Esophagus squamous epithelium (tissue), 5 donors: Measurements from ENCODE around the gene CPED1. TPM values are rescaled to one million over a fixed set of nuclear protein-coding genes. Genes with fewer than 3 reads are reported as not detected.

Source experiments
- DNase-seq: peaks from one replicate; lab custom pipeline; 2025; lab: John Stamatoyannopoulos, UW
- H3K27ac ChIP-seq, 4 donors: fragments of 200-600 bp; sonication (generic); one replicate each; pipeline ENCODE4 v1.5.1; 2016 to 2019; ENCODE audit warnings: mild to moderate bottlenecking in 1 of 4
- H3K27me3 ChIP-seq, 4 donors: fragments of 200-600 bp; sonication (generic); 1 replicate in 3 of 4; 2 replicates in 1 of 4; pipeline versions ENCODE4 v1.5.1 to v1.6.0; 2017 to 2021; ENCODE audit warnings: antibody characterized with exemption in 1 of 4
- H3K36me3 ChIP-seq, 3 donors: fragments of 200-600 bp; sonication (generic); one replicate each; pipeline ENCODE4 v1.5.1; 2016 to 2019
- H3K4me1 ChIP-seq, 3 donors: fragments of 200-600 bp; sonication (generic); one replicate each; pipeline ENCODE4 v1.5.1; 2017 to 2019
- H3K4me3 ChIP-seq, 4 donors: fragments of 200-600 bp; sonication (generic); 1 replicate in 3 of 4; 2 replicates in 1 of 4; pipeline ENCODE4 v1.5.1; 2016 to 2019; ENCODE audit warnings: mild to moderate bottlenecking in 2 of 4, moderate library complexity in 1 of 4
- H3K9me3 ChIP-seq, 3 donors: fragments of 200-600 bp; sonication (generic); one replicate each; pipeline ENCODE4 v1.5.1; 2016 to 2019
- CTCF ChIP-seq, 6 experiments: fragments of 450-650 bp in 4 of 6; fragments of 200-600 bp in 2 of 6; sonication (generic) in 2 of 6; IDR thresholded peaks; one replicate each; pipeline ENCODE4 v1.5.1; 2016 to 2019; ENCODE audit warnings: antibody characterized with exemption in 6 of 6, mild to moderate bottlenecking in 4 of 6, moderate library complexity in 4 of 6
- POLR2A ChIP-seq, 4 donors: fragments of 450-650 bp; IDR thresholded peaks; one replicate each; pipeline ENCODE4 v1.6.1; 2017; ENCODE audit warnings: antibody characterized with exemption in 4 of 4, mild to moderate bottlenecking in 4 of 4, moderate library complexity in 3 of 4
- WGBS, 2 donors: methylation state at CpG; one replicate each; pipeline ENCODE4 v1.1.5; 2018; 5-methylcytosine and 5-hydroxymethylcytosine counted together
- intact Hi-C: fragments of 100-400 bp; cut with DNase I; formaldehyde crosslinking; loops from one replicate; pipeline ENCODE4 v1.15.0; 2022
- total RNA-seq, 4 donors: library from RNA; depleted of rRNA; stranded (reverse); fragments of >200 nt; gene quantifications; one replicate each; pipeline ENCODE4 v1.1.0, GENCODE V29; 2016
- donor health status: DM: yes; HTN: yes; CAD: no.

CPED1 gene
- total RNA-seq, 4 donors from 2014 or later, result 0.61 to 6.3 (median 2.3) TPM

DNA sequence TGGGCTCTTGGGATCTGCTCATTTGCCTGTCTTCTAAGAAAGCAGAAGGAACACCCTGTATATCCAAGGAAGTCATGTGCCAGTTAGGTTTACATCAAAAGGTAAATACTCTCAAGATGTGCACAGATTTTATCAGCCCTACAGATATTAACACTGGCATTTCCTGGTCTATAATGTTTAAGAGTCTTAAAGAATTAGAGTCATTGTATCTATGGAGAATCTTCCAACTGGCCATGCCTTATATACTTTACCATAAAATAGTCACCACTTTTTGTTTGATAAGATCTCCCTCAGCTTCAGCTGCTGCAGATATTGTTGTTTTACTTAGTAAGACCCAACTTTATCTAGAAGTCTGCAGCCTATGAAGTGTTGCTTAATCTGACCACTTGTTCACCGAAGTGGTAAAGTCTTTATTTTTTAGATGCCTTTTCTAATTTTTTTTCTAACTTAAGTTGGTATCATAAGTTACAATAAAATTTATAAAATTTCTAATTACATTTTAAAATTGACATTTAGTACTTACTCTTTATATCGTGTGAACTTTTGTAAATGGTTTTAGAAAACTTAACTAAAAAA, 58.5 kb downstream of the CPED1 start:
- no peak overlapping the region for H3K4me3 ChIP-seq
- DNase-seq, result no peak
- no peaks in the 10 kb centered on the region for H3K27me3 ChIP-seq
- intact Hi-C loops, result no loop called here
- peaks cover 0 to 5% (median 0%) of the 10 kb centered on the region in 3 donors for H3K4me1 ChIP-seq
- no peak overlapping the region for H3K27ac ChIP-seq
- H3K36me3 ChIP-seq, result no peaks in the 10 kb centered on the region
- H3K9me3 ChIP-seq, result no peaks in the 10 kb centered on the region
- 82 to 89% methylated on average over 2 of the region's 2 CpGs for WGBS, 2 donors
- TF ChIP-seq POLR2A (IDR thresholded peaks at IDR 0.05) (no peak), CTCF (IDR thresholded peaks at IDR 0.05) (no peak)

DNA sequence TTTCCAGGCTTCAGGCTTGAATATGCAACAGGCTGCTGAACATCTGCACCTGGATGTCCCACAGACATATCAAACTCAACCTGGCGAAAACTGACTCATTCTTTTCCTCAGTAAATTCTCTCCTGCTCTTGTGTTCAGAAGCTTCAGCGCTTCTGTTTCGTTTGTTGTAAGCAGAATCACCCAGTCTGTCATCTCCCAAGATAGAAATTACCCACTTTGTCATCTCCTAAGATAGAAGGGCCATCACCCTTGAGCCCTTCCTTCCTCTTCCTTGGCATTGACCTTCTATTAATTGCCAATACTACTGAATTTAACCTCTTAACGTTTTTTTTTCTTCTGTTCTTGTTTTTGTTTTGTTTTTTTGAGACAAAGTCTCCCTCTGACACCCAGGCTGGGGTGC, 59.7 kb downstream of the CPED1 start:
- H3K4me3 ChIP-seq, result no peak overlapping the region
- no peak for DNase-seq
- intact Hi-C loops, result no loop called here
- no peaks in the 10 kb centered on the region for H3K9me3 ChIP-seq
- TF ChIP-seq CTCF (IDR thresholded peaks at IDR 0.05) (no peak), POLR2A (IDR thresholded peaks at IDR 0.05) (no peak)
- no peaks in the 10 kb centered on the region for H3K36me3 ChIP-seq
- WGBS, 2 donors, result 42 to 53% methylated on average over 4 of the region's 4 CpGs
- no peak overlapping the region for H3K27ac ChIP-seq
- peaks cover 0 to 5% (median 0%) of the 10 kb centered on the region in 3 donors for H3K4me1 ChIP-seq
- no peaks in the 10 kb centered on the region for H3K27me3 ChIP-seq

GRCh38 chr7:121049028-121049791, 60.7 kb downstream of the CPED1 start:
- Histone ChIP-seq H3K36me3 (no peaks in the 10 kb centered on the region), H3K4me1 (peaks cover 0 to 5% (median 0%) of the 10 kb centered on the region in 3 donors), H3K9me3 (no peaks in the 10 kb centered on the region), H3K4me3 (no peak overlapping the region), H3K27ac (no peak overlapping the region), H3K27me3 (no peaks in the 10 kb centered on the region)
- no peak for DNase-seq
- no peak for TF ChIP-seq CTCF (IDR thresholded peaks at IDR 0.05)
- TF ChIP-seq POLR2A (IDR thresholded peaks at IDR 0.05), result no peak
- intact Hi-C loops, result no loop called here
- WGBS, 2 donors, result 68 to 71% methylated on average over 1 to 3 of the region's 3 CpGs

DNA sequence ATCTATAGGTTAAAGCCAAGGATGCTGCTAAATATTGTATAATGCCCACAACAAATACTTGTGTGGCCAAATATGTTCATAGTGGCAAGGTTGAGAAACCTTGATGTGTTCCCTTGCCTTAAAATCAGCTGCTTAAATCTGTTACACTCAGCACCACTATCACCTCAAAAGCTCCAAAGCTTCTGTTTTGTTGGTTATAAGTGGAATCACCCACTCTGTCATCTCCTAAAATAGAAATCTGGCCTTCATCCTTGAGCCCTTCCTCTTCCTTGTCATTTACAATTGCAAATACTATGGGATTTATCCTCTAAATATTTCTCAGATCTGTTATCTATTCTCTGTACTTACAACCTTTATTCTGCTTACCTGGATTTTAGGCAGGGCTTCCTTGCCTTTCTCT, 61.4 kb downstream of the CPED1 start:
- intact Hi-C loops, result no loop called here
- no peak for DNase-seq
- Histone ChIP-seq H3K36me3 (no peaks in the 10 kb centered on the region), H3K4me1 (peaks cover 0 to 5% (median 0%) of the 10 kb centered on the region in 3 donors), H3K4me3 (no peak overlapping the region), H3K9me3 (no peaks in the 10 kb centered on the region), H3K27ac (no peak overlapping the region), H3K27me3 (no peaks in the 10 kb centered on the region)
- TF ChIP-seq CTCF (IDR thresholded peaks at IDR 0.05), result no peak
- no peak for TF ChIP-seq POLR2A (IDR thresholded peaks at IDR 0.05)

- Histone ChIP-seq H3K4me3 (no peak overlapping the region), H3K36me3 (no peaks in the 10 kb centered on the region), H3K27ac (no peak overlapping the region), H3K4me1 (peaks cover 0 to 5% (median 0%) of the 10 kb centered on the region in 3 donors), H3K27me3 (no peaks in the 10 kb centered on the region), H3K9me3 (no peaks in the 10 kb centered on the region)
- TF ChIP-seq CTCF (IDR thresholded peaks at IDR 0.05) (no peak), POLR2A (IDR thresholded peaks at IDR 0.05) (no peak)
- no peak for DNase-seq
- WGBS, 2 donors, result 77 to 81% methylated on average over 1 of the region's 1 CpG
- intact Hi-C loops, result no loop called here
Observed at GRCh38 chr7:121053219-121053618, 64.7 kb downstream of the CPED1 start.
